RWPE1 (cell line): ENCODE data around the gene MXD4.

Source experiments
- CTCF ChIA-PET: fragments of 350-600 bp; sonication (Branson Sonifier 250); formaldehyde crosslinking; extraction: SDS; loops from one replicate; lab custom pipeline; 2021; lab: Yijun Ruan, JAX
- POLR2A ChIA-PET: fragments of 400-600 bp; formaldehyde crosslinking; extraction: SDS; loops from one replicate; lab custom pipeline; 2020; ENCODE audit warnings: antibody characterized with exemption; ENCODE audit not compliant: low non-redundant PET; lab: Yijun Ruan, JAX
- DNase-seq: peaks from one replicate; pipeline ENCODE4 v3.0.0; 2012; ENCODE audit warnings: low spot score
- H3K27ac ChIP-seq: fragments of 450-650 bp; 2 replicates; pipeline ENCODE4 v1.5.1; 2017
- TF ChIP-seq, protein P1 (sequence below): fragments of 450-650 bp; conservative IDR thresholded peaks from 2 replicates; pipeline ENCODE4 v1.5.1; 2017; ENCODE audit warnings: low read depth, mild to moderate bottlenecking

Gene MXD4

DNA sequence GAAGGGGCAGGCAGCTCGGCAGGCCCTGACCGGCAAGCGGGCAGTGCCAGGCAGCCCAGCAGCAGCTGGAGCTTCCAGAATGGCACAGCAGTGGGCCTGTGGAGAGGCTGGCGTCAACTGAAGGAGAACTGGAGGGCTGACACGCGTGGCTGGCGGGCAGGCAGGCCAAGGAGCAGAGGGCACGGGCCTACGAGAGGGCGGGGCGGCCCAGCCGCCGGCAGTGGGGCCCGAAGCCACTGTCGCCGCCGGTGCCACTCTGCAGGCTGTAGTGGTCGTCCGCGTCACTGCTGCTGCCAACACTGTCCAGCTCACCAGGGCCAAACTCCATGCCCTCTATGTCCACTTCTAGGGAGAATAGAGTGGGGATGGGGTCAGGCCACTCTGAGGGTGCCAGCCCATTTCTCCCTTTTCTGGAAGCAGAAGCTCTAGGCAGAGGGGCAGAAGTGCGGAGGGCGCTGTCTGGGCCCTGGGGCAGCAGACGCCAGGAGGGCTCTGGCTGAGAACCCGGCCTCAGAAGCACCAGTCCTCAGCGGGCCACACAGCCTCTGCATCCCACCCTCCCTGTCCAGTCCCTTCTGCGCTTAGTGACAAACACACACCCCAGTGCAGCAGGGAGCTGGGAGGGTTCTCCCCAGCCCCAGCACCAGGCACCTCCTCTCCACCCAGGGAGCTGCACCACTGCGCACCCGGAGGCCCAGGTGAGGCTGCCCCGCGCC is 11.4 kb downstream of the MXD4 start:
- no peak for DNase-seq

DNA sequence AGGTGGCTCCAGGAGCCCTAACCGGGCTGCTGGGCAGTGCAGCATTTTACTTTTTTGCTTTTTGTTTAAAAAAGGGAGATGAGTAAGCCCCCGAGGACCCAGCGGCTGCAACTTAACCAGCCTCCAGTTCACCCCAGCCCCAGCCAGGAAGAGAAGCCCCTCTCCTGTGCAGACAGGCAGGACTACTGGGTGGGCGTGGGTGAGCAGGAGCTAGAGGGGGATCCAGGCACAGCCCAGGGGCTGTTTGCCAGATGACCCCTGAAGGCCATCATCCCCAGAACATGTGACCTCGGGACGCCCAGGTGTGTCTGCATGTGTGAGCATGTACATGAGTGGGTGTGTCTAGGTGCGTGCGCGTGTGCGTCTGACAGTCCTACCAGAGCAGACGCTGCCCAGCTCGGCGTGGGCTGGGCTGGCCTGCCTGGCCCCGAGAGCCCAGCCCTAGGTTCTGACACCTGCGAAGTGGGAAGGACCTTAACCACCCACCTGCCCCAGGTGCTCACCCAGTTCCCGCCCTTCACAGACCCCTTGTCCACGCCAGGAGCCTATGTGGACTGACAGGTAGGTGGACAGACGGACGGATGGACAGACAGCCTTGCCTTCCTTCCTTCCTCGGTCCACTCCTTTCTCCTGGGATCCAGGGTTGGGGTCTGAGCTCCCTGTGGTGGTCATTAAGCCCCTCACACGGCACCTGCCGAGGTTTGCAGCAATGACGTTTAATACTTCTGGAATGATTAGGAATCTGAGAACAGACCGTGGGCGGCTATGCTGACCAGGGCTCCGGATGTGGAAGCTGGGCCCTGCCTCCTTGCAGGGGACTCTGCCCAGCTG is 12.2 kb downstream of the MXD4 start:
- H3K27ac ChIP-seq: peak overlapping the region; percentile 66
- ChIA-PET POLR2A (no interaction called here), CTCF (no interaction called here)
- no peak for DNase-seq
- TF ChIP-seq, protein P1, sequence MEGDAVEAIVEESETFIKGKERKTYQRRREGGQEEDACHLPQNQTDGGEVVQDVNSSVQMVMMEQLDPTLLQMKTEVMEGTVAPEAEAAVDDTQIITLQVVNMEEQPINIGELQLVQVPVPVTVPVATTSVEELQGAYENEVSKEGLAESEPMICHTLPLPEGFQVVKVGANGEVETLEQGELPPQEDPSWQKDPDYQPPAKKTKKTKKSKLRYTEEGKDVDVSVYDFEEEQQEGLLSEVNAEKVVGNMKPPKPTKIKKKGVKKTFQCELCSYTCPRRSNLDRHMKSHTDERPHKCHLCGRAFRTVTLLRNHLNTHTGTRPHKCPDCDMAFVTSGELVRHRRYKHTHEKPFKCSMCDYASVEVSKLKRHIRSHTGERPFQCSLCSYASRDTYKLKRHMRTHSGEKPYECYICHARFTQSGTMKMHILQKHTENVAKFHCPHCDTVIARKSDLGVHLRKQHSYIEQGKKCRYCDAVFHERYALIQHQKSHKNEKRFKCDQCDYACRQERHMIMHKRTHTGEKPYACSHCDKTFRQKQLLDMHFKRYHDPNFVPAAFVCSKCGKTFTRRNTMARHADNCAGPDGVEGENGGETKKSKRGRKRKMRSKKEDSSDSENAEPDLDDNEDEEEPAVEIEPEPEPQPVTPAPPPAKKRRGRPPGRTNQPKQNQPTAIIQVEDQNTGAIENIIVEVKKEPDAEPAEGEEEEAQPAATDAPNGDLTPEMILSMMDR: no peak

More for the DNA sequence above, 11.4 kb downstream of the MXD4 start:
- TF ChIP-seq, protein P1: no peak
- POLR2A ChIA-PET: no interaction called here
- peak overlapping the region; percentile 66 for H3K27ac ChIP-seq
- CTCF ChIA-PET: no interaction called here

DNA sequence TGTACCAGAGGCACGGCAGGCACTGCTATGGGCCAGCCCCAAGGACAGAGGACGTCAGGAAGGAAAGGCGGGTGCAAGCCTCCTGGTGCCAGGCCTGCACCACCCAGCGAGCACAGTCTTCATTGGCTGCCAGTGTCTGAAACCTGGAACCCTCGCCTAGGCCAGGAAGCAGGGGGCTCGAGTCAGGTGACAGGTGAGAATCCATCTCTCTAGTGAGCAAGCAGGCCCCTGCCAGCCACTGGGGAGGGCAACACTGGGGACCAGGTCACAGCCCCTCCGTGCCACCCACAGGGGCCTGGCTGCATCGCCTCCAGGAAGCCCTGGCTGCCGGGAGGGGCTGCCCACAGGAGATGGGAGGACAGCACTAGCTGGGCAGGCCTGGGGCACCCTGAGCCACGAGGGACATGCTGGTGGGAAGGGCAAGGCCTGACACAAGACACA is 13.1 kb downstream of the MXD4 start:
- DNase-seq: no peak
- POLR2A ChIA-PET: interaction anchor here (1.0 kb wide), 1 partner anchor 13 kb away, joined by 4 read pairs; no protein-coding TSS in a partner anchor
- CTCF ChIA-PET: no interaction called here
- TF ChIP-seq, protein P1: no peak
- peak overlapping the region; percentile 66 for H3K27ac ChIP-seq

DNA sequence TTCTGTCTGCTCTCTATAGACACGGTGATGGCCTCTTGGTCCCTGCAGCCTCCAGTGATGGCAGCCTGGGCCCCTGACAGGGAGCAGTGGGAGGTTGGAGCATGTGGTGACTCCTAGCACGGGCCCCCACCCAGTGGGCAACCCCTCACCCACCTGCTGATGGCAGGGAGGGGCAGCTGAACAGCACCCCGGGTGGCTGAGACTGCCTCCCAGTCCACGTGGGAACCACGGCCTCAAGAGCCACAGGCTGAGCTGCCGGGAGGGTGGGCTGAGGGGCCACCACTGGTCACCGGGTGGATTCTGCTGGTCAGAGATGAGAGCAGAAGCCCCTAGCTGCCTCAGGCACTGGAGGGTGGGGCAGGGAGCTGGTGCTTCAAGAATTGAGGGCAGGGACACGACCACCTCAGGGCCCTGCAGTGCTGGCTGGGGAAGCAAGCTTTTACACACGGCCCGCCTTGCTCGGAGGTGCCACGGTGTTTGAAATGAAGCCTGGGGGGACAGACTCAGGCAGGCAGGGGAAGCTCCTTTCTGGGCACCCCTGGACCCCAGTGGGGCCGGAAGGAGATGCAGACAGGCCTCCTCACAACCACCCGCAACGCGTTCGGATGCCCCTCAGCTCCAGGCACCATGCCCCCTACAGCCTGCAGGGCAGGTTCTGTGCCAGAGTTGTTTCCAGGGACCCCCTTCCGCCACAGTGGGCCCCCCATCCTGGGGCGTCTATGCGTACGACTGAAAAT is 13.7 kb downstream of the MXD4 start:
- TF ChIP-seq, protein P1: no peak
- POLR2A ChIA-PET: interaction anchor here (1.0 kb wide), 1 partner anchor 14 kb away, joined by 4 read pairs; no protein-coding TSS in a partner anchor
- no peak for DNase-seq
- H3K27ac ChIP-seq: peak overlapping the region; percentile 66
- CTCF ChIA-PET: no interaction called here

DNA sequence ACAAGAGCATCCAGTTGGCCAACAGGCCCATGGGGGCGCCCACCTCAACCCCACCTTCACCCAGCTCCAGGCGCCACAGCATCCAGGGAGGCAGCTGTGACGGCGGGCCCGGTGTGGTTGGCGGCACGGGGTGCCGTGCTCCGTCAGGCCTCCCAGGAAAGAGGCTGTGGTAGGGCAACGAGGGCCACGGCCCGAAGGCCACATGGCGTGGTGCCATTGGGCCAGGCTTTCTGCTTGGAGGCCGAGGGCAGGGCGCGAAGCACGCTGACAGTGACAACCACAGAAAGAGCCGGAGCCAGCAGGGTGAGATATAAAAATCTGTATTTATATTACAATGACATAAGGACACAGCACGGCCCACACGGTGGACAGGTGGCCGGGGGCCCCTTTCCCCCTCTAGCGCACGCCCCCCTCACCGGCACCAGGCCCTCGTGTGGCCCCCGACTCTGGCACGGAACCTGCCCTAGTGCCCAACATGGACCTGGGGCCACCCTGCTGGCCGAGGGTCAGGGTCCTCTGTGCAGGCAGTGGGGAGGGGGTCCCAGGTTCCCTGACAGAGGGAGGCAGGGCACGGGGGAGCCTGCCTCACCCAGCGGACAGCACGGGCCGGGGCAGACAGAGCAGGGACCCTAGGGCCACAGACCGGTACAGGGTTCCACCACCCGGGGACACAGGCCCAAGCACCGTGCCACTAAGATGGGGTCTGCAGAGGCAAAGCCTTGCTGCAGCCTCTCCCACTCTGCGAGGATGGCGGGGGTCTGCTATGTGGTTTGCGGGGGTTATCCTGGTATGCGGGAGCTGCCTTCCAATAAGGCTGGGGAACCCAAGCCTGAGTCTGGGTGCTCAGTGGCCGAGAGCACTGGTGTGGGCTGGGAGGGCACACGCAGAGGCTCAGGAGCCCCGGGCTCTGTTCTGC is 14.5 kb downstream of the MXD4 start:
- DNase-seq: no peak
- TF ChIP-seq, protein P1: no peak
- peak overlapping the region; percentile 66 for H3K27ac ChIP-seq
- ChIA-PET POLR2A (no interaction called here), CTCF (no interaction called here)
